PFSK-1 (cell line): ENCODE data around the gene USP38.

Experiments
- FOXP2 ChIP-seq: optimal IDR thresholded peaks from 2 replicates; pipeline ENCODE3; 2011; ENCODE audit warnings: borderline replicate concordance, control low read depth, inconsistent platforms; ENCODE audit not compliant: insufficient read depth; ENCODE audit errors: extremely low read length, extremely low read depth
- POLR2AphosphoS5 ChIP-seq: IDR thresholded peaks from 2 replicates; pipeline ENCODE4 v1.6.1; 2012; ENCODE audit warnings: low read depth, mild to moderate bottlenecking, control low read depth, low read length, moderate library complexity
- SIN3A ChIP-seq: IDR thresholded peaks from 2 replicates; pipeline ENCODE4 v1.6.1; 2012; ENCODE audit warnings: mild to moderate bottlenecking, low read length, moderate library complexity, borderline replicate concordance; ENCODE audit not compliant: insufficient read depth
- TAF1 ChIP-seq: IDR thresholded peaks from 2 replicates; pipeline ENCODE4 v1.6.1; 2012; ENCODE audit warnings: low read length, control low read depth, borderline replicate concordance; ENCODE audit not compliant: insufficient read depth
- TF ChIP-seq, protein P1 (sequence below), 2 experiments: IDR thresholded peaks; 2 replicates each; pipeline versions ENCODE4 v1.6.1 to v1.8.0; 2011 to 2012; ENCODE audit warnings: low read depth in 2 of 2, low read length in 2 of 2, control low read depth in 1 of 2, inconsistent platforms in 1 of 2, mild to moderate bottlenecking in 1 of 2, moderate library complexity in 1 of 2; ENCODE audit not compliant: insufficient read depth in 1 of 2

Gene USP38

DNA sequence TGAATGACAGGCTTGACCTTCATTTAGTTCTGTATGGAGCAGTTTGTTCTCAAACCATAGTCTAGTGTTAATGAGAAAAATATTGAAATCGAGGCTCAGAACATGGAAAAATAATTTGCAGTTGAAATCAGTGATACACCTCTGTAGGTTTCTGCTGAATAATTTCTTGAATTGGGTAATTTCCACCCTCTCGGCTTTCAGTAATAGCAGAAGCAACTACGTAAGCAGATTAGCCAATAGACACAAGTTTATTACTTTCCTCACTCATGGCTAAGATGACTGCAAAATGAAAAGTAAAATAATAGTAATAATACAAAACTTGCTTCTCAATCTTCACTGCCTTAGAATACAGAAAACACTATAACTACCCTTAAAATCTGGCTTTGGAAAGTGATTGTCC lies 46.0 kb downstream of the USP38 start:
- no peak for TF ChIP-seq TAF1
- no peak for TF ChIP-seq FOXP2

DNA sequence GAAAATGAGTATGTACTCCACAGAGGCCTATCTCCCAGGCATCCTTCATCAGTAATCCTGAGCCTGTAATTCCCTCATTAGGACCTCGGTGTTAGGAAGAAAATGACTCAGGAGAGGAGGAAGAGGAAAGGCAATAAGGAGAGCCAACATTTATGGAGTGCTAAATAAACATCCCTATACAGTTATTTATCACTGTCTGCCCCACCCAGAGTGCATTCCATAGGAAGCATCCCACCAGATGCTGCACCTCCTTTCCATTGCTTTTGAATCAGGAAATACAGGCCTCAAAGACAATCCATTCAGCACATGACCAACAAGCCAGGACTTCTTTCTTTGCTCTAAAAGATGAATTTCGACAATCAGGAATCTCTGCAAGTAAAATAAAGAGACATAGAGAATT lies 47.6 kb downstream of the USP38 start:
- TF ChIP-seq FOXP2 (no peak), TAF1 (no peak), POLR2AphosphoS5 (no peak), SIN3A (no peak)
- TF ChIP-seq, protein P1, sequence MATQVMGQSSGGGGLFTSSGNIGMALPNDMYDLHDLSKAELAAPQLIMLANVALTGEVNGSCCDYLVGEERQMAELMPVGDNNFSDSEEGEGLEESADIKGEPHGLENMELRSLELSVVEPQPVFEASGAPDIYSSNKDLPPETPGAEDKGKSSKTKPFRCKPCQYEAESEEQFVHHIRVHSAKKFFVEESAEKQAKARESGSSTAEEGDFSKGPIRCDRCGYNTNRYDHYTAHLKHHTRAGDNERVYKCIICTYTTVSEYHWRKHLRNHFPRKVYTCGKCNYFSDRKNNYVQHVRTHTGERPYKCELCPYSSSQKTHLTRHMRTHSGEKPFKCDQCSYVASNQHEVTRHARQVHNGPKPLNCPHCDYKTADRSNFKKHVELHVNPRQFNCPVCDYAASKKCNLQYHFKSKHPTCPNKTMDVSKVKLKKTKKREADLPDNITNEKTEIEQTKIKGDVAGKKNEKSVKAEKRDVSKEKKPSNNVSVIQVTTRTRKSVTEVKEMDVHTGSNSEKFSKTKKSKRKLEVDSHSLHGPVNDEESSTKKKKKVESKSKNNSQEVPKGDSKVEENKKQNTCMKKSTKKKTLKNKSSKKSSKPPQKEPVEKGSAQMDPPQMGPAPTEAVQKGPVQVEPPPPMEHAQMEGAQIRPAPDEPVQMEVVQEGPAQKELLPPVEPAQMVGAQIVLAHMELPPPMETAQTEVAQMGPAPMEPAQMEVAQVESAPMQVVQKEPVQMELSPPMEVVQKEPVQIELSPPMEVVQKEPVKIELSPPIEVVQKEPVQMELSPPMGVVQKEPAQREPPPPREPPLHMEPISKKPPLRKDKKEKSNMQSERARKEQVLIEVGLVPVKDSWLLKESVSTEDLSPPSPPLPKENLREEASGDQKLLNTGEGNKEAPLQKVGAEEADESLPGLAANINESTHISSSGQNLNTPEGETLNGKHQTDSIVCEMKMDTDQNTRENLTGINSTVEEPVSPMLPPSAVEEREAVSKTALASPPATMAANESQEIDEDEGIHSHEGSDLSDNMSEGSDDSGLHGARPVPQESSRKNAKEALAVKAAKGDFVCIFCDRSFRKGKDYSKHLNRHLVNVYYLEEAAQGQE (IDR thresholded peaks at IDR 0.05; ENCODE audit: insufficient read depth in 1 of 2, low read depth in 2 of 2, low read length in 2 of 2): no peak

DNA sequence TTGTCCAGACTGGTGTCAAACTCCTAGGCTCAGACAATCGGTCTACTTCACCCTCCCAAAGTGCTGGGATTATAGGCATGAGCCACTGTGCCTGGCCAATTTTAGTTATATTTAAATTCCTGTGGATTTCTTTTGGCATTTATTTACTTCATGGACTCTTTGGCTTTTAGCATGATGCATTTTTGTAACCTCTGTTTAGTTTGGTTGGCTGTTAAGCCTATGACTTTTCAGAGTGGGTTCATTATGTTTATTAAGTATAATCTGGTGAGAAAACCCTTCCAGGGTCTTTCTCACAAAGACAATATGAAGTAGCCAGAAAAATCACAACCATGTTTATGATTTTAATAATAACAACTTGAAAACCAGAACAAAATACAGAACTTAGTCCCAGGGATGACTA lies 49.4 kb downstream of the USP38 start:
- TF ChIP-seq POLR2AphosphoS5: no peak
- no peak for TF ChIP-seq TAF1
- TF ChIP-seq SIN3A: no peak
- TF ChIP-seq, protein P1 (IDR thresholded peaks at IDR 0.05; ENCODE audit: insufficient read depth in 1 of 2, low read depth in 2 of 2, low read length in 2 of 2): no peak
- no peak for TF ChIP-seq FOXP2

DNA sequence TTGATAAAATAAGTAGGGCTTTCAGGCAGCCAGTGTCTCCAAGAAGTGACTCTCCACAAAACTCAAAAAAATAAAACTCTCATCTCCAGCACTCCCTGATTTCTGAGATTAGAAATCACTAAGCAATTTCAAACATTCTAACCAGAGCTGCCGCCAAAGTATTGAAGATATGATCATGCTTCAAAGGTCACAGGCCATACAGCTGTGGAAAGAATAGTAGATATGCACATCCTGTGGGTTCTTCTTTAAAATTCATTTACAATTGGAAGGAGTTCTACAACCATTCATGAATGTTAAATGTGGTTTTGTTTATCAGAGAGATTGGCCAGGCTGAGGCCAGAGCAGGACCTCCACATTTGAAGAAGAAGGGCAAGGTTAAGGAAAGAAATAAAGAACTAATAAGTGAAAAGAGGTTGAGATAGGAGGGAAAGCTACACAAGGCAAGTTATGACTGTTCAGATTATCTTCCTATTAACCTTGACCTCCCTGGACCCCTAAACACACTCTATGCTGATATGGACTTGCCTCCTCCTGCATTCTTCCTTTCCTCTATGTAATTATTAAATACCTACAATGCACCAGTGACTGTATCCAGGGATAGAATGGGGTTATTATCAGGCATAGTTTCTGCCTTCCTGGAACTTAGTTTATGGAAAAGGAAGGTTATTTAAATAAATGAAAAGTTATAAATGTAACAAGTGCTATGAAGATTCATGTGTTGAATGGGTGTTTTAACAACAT lies 56.4 kb downstream of the USP38 start:
- TF ChIP-seq, protein P1 (IDR thresholded peaks at IDR 0.05; ENCODE audit: insufficient read depth in 1 of 2, low read depth in 2 of 2, low read length in 2 of 2): no peak
- TF ChIP-seq POLR2AphosphoS5 (no peak), TAF1 (no peak), FOXP2 (no peak), SIN3A (no peak)

DNA sequence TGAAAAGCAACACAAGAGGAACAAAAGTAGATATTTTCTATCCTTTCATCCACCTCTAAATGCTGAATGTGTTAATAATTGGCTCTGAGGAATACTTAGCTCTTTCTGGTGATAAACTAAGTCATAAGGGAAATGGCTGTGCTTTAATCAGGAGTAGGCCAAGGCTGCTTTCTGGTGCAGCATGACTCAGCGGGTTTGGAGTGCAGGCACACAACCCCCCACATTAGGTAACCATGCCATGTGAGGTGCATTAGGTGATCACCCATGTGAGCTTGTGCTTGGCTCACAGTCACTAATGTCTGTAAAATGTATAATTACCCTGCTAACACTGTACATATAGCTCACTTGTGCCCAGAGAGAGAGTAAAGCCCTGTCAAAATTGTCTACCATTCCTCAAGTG lies 57.2 kb downstream of the USP38 start:
- TF ChIP-seq FOXP2 (no peak), TAF1 (no peak), POLR2AphosphoS5 (no peak), SIN3A (no peak)
- TF ChIP-seq, protein P1 (IDR thresholded peaks at IDR 0.05; ENCODE audit: insufficient read depth in 1 of 2, low read depth in 2 of 2, low read length in 2 of 2): no peak
